Measurements from ENCODE around the gene BMPR2. TPM values are rescaled to one million over a fixed set of nuclear protein-coding genes. Genes with fewer than 3 reads are reported as not detected.

The BMPR2 gene
- polyA plus RNA-seq, 1 donor (not counting 4 experiments of a cell fraction or from before 2014, with no cell fraction given) = 31.9 TPM

DNA sequence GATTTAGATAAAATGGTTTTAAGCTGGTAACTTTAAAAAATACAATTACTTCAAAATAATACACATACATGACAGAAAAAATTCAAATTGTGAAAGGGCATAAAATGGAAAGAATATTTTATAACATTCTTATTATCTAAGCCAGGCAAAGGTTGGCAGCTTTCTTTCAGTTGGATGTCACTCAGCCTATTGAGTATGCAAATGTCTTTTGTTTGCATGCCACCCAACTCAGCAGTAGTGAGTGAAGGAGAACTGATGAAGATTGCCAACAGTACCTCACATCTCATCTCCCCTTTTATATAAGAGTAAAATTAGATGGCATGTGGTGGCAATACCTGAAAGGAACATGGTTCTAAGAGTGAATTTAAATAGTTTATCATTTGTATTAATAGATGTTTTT is 24.8 kb downstream of the BMPR2 start:
- no peak overlapping the region for H3K9ac ChIP-seq (ENCODE audit: control insufficient read depth, extremely low read depth, insufficient read depth, low read length)
- H3K79me2 ChIP-seq (ENCODE audit: control insufficient read depth, insufficient read depth, low read length) = peaks cover 50% of the 10 kb centered on the region
- peaks cover 0 to 2% of the 10 kb centered on the region in 2 experiments for H3K36me3 ChIP-seq (ENCODE audit: control insufficient read depth in 2 of 2, extremely low read depth in 1 of 2, insufficient read depth in 2 of 2, low read length in 2 of 2)
- no peak overlapping the region for H2AFZ ChIP-seq (ENCODE audit: control insufficient read depth, low read length)
- no peak for DNase-seq (ENCODE audit: low read depth, low spot score)
- no peak for FAIRE-seq
- no peak for TF ChIP-seq EZH2 (IDR thresholded peaks at IDR 0.05; ENCODE audit: low read length)
- TF ChIP-seq, protein P1, sequence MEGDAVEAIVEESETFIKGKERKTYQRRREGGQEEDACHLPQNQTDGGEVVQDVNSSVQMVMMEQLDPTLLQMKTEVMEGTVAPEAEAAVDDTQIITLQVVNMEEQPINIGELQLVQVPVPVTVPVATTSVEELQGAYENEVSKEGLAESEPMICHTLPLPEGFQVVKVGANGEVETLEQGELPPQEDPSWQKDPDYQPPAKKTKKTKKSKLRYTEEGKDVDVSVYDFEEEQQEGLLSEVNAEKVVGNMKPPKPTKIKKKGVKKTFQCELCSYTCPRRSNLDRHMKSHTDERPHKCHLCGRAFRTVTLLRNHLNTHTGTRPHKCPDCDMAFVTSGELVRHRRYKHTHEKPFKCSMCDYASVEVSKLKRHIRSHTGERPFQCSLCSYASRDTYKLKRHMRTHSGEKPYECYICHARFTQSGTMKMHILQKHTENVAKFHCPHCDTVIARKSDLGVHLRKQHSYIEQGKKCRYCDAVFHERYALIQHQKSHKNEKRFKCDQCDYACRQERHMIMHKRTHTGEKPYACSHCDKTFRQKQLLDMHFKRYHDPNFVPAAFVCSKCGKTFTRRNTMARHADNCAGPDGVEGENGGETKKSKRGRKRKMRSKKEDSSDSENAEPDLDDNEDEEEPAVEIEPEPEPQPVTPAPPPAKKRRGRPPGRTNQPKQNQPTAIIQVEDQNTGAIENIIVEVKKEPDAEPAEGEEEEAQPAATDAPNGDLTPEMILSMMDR (optimal IDR thresholded peaks at IDR 0.05 in 1 of 3, IDR thresholded peaks at IDR 0.05 in 1 of 3, conservative IDR thresholded peaks at IDR 0.05 in 1 of 3; ENCODE audit: extremely low read depth in 1 of 3, insufficient read depth in 2 of 3, low read length in 3 of 3) = no peak
- no peaks in the 10 kb centered on the region for H3K4me1 ChIP-seq (ENCODE audit: control insufficient read depth, extremely low read depth, insufficient read depth, low read length)
- dilution Hi-C loops (cut with MboI; ENCODE audit: extremely low pct_ligation_motif_present, low sequenced_read_pairs) = no loop called here
- no peaks in the 10 kb centered on the region for H3K9me1 ChIP-seq (ENCODE audit: control insufficient read depth, extremely low read depth, insufficient read depth, low read length)
- H4K20me1 ChIP-seq (ENCODE audit: control insufficient read depth, extremely low read depth, insufficient read depth, low read length) = no peaks in the 10 kb centered on the region
- no peak overlapping the region for H3K4me3 ChIP-seq (ENCODE audit: control insufficient read depth in 2 of 3, extremely low read depth in 1 of 3, insufficient read depth in 2 of 3, low read depth in 1 of 3, low read length in 3 of 3)
- no peaks in the 10 kb centered on the region for H3K27me3 ChIP-seq (ENCODE audit: control insufficient read depth, extremely low read depth, insufficient read depth, low read length)
- no peaks in the 10 kb centered on the region for H3K9me3 ChIP-seq (ENCODE audit: control insufficient read depth, low read depth, low read length)
- H3K4me2 ChIP-seq (ENCODE audit: control insufficient read depth, extremely low read depth, insufficient read depth, low read depth, low read length) = no peak overlapping the region
- no peak overlapping the region for H3K27ac ChIP-seq (ENCODE audit: control insufficient read depth, insufficient read depth, low read length)

DNA sequence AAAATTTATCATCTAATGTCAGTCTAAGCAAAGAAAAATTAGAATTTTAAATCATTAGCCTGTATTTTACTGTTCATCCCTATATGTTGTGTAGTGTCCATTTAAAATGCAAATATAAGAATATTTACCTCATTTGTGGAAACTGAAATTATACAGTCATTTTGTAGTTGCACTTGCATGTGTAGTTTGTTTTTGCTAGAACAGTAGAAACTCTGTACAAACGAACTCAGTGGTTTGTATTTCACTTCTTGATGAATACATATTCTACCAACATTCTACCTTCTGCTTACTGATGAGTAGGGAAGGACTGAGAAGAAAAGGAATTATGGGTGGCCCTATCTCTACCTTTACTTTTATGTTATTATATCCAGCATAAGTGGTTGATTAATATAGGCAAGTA is 29.7 kb downstream of the BMPR2 start:
- dilution Hi-C loops (cut with MboI; ENCODE audit: extremely low pct_ligation_motif_present, low sequenced_read_pairs) = no loop called here
- no peaks in the 10 kb centered on the region for H3K36me3 ChIP-seq (ENCODE audit: control insufficient read depth in 2 of 2, extremely low read depth in 1 of 2, insufficient read depth in 2 of 2, low read length in 2 of 2)
- TF ChIP-seq EZH2 (IDR thresholded peaks at IDR 0.05; ENCODE audit: low read length) = no peak
- TF ChIP-seq, protein P1 (optimal IDR thresholded peaks at IDR 0.05 in 1 of 3, IDR thresholded peaks at IDR 0.05 in 1 of 3, conservative IDR thresholded peaks at IDR 0.05 in 1 of 3; ENCODE audit: extremely low read depth in 1 of 3, insufficient read depth in 2 of 3, low read length in 3 of 3) = no peak
- FAIRE-seq = no peak
- H3K9me3 ChIP-seq (ENCODE audit: control insufficient read depth, low read depth, low read length) = no peaks in the 10 kb centered on the region
- no peak for DNase-seq (ENCODE audit: low read depth, low spot score)
- no peak overlapping the region for H3K9ac ChIP-seq (ENCODE audit: control insufficient read depth, extremely low read depth, insufficient read depth, low read length)
- H3K27me3 ChIP-seq (ENCODE audit: control insufficient read depth, extremely low read depth, insufficient read depth, low read length) = no peaks in the 10 kb centered on the region
- peaks cover 14% of the 10 kb centered on the region for H3K4me1 ChIP-seq (ENCODE audit: control insufficient read depth, extremely low read depth, insufficient read depth, low read length)
- H3K4me2 ChIP-seq (ENCODE audit: control insufficient read depth, extremely low read depth, insufficient read depth, low read depth, low read length) = no peak overlapping the region
- no peak overlapping the region for H3K27ac ChIP-seq (ENCODE audit: control insufficient read depth, insufficient read depth, low read length)
- no peak overlapping the region for H3K4me3 ChIP-seq (ENCODE audit: control insufficient read depth in 2 of 3, extremely low read depth in 1 of 3, insufficient read depth in 2 of 3, low read depth in 1 of 3, low read length in 3 of 3)
- H2AFZ ChIP-seq (ENCODE audit: control insufficient read depth, low read length) = no peak overlapping the region
- H4K20me1 ChIP-seq (ENCODE audit: control insufficient read depth, extremely low read depth, insufficient read depth, low read length) = no peaks in the 10 kb centered on the region
- no peaks in the 10 kb centered on the region for H3K9me1 ChIP-seq (ENCODE audit: control insufficient read depth, extremely low read depth, insufficient read depth, low read length)
- peaks cover 55% of the 10 kb centered on the region for H3K79me2 ChIP-seq (ENCODE audit: control insufficient read depth, insufficient read depth, low read length)

All from keratinocyte (primary cell).